EH (cell line): ENCODE data around the gene SGCG.

ENCODE experiments used
- DNase-seq: peaks from one replicate; pipeline ENCODE4 v3.0.0-alpha.2; 2015; ENCODE audit warnings: low read depth

SGCG gene

GRCh38 chr13:23330356-23330755, 149.6 kb downstream of the SGCG start:
- no peak for DNase-seq

GRCh38 chr13:23339225-23339624, 158.4 kb downstream of the SGCG start:
- DNase-seq, result no peak

GRCh38 chr13:23344931-23345595, 164.3 kb downstream of the SGCG start:
- DNase-seq, result no peak

GRCh38 chr13:23347601-23348000, 166.8 kb downstream of the SGCG start:
- no peak for DNase-seq

GRCh38 chr13:23348262-23349127, 167.7 kb downstream of the SGCG start:
- no peak for DNase-seq

- no peak for DNase-seq
Measured at GRCh38 chr13:23349161-23349897, 168.6 kb downstream of the SGCG start.

- DNase-seq, result peak; percentile 28
Measured at GRCh38 chr13:23350009-23350408, 169.2 kb downstream of the SGCG start.

GRCh38 chr13:23352161-23352560, 171.4 kb downstream of the SGCG start:
- no peak for DNase-seq

GRCh38 chr13:23354520-23354919, 173.7 kb downstream of the SGCG start:
- DNase-seq, result no peak

GRCh38 chr13:23356368-23356767, 175.6 kb downstream of the SGCG start:
- DNase-seq, result no peak

GRCh38 chr13:23357349-23357748, 176.6 kb downstream of the SGCG start:
- no peak for DNase-seq

- no peak for DNase-seq
Measured at GRCh38 chr13:23359882-23360281, 179.1 kb downstream of the SGCG start.

- no peak for DNase-seq
Measured at GRCh38 chr13:23365652-23366051, 184.9 kb downstream of the SGCG start.

GRCh38 chr13:23367907-23368306, 187.1 kb downstream of the SGCG start:
- no peak for DNase-seq

- DNase-seq, result peak; percentile 68
Measured at GRCh38 chr13:23372264-23372906, 191.6 kb downstream of the SGCG start.
